A549 (cell line): ENCODE data around the gene AKR1C1. TPM values are rescaled to one million over a fixed set of nuclear protein-coding genes. Genes with fewer than 3 reads are reported as not detected.
A peak's percentile ranks its signal among the peaks of the same experiment; 100 is the strongest.
"Not testable (repeated sequence)": the region's sequence is repeated elsewhere in the genome, so short reads cannot be mapped to it uniquely, and the experiment has no call there.

Experiments used
- ATAC-seq, 2 experiments: fragments of 200-7000 bp in 1 of 2; fragments of >200 bp in 1 of 2; cut with Nextera tagmentation in 1 of 2; cut with Tn5 transposase in 1 of 2; 3 replicates each; pipeline versions ENCODE4 v1.8.0 to v1.9.1; 2018 to 2020; ENCODE audit warnings: mild to moderate bottlenecking in 1 of 2, moderate library complexity in 1 of 2
- CTCF ChIA-PET: fragments of 300-600 bp; sonication (Branson Sonifier 250); formaldehyde crosslinking; extraction: SDS; loops from one replicate; lab custom pipeline; 2021; ENCODE audit warnings: antibody characterized with exemption, inconsistent platforms; lab: Yijun Ruan, JAX
- POLR2A ChIA-PET: fragments of 350-600 bp; formaldehyde crosslinking; extraction: SDS; loops from one replicate; lab custom pipeline; 2021; ENCODE audit warnings: antibody characterized with exemption, inconsistent platforms; lab: Yijun Ruan, JAX
- DNase-seq, 2 experiments: peaks; one replicate each; pipeline versions ENCODE4 v3.0.0 to v3.0.0-alpha.2; 2011 to 2016; ENCODE audit warnings: low read depth in 1 of 2, low spot score in 1 of 2
- FAIRE-seq: peaks from 2 replicates; lab custom pipeline; 2011; peaks lifted over from hg19 to GRCh38; lab: Jason Lieb, UNC
- H3K27ac ChIP-seq, 2 experiments: fragments of >200 bp; sonication (Bioruptor Twin); formaldehyde crosslinking; 3 replicates each; pipeline ENCODE4 v1.5.1; 2016 to 2017
- H3K4me1 ChIP-seq: fragments of >200 bp; sonication (Bioruptor Twin); formaldehyde crosslinking; 3 replicates; pipeline ENCODE4 v1.6.1; 2016
- H3K4me2 ChIP-seq: fragments of >200 bp; sonication (Bioruptor Twin); formaldehyde crosslinking; 3 replicates; pipeline ENCODE4 v1.6.1; 2016
- H3K4me3 ChIP-seq: fragments of >200 bp; sonication (Bioruptor Twin); formaldehyde crosslinking; 3 replicates; pipeline ENCODE4 v1.5.1; 2016
- H3K9me3 ChIP-seq: fragments of >200 bp; sonication (Bioruptor Twin); formaldehyde crosslinking; 3 replicates; pipeline ENCODE4 v1.6.1; 2016
- BCL3 ChIP-seq: fragments of >200 bp; sonication (Bioruptor Twin); formaldehyde crosslinking; IDR thresholded peaks from 3 replicates; pipeline ENCODE4 v1.6.1; 2016
- CEBPB ChIP-seq, 2 experiments: fragments of >200 bp in 1 of 2; sonication (Bioruptor Twin) in 1 of 2; formaldehyde crosslinking in 1 of 2; IDR thresholded peaks; 2 replicates each; pipeline ENCODE4 v1.6.1; 2012 to 2016
- EP300 ChIP-seq, 2 experiments: fragments of >200 bp; sonication (Bioruptor Twin); formaldehyde crosslinking; IDR thresholded peaks; 2 replicates in 1 of 2; 3 replicates in 1 of 2; pipeline ENCODE4 v1.6.1; 2016 to 2017
- FOSL2 ChIP-seq, 2 experiments: fragments of 450-650 bp in 1 of 2; fragments of >200 bp in 1 of 2; sonication (Bioruptor Twin) in 1 of 2; formaldehyde crosslinking; IDR thresholded peaks; 2 replicates each; pipeline versions ENCODE4 v1.5.0 to v1.6.1; 2016 to 2020; ENCODE audit warnings: mild to moderate bottlenecking in 1 of 2, moderate library complexity in 1 of 2
- GATA3 ChIP-seq: IDR thresholded peaks from 2 replicates; pipeline ENCODE4 v1.6.1; 2012; ENCODE audit warnings: borderline replicate concordance
- HOXB13 ChIP-seq: fragments of 250-450 bp; sonication (Bioruptor Pico); IDR thresholded peaks from 2 replicates; pipeline ENCODE4 v1.5.0; 2020; ENCODE audit warnings: low read depth, mild to moderate bottlenecking, moderate library complexity
- JUN ChIP-seq, 2 experiments: fragments of >200 bp; sonication (Bioruptor Twin); formaldehyde crosslinking; IDR thresholded peaks; 2 replicates in 1 of 2; 3 replicates in 1 of 2; pipeline ENCODE4 v1.6.1; 2016 to 2017
- JUNB ChIP-seq: fragments of >200 bp; sonication (Bioruptor Twin); formaldehyde crosslinking; IDR thresholded peaks from 2 replicates; pipeline ENCODE4 v1.6.1; 2016
- MAFK ChIP-seq: fragments of 450-650 bp; IDR thresholded peaks from 2 replicates; pipeline ENCODE4 v1.6.1; 2014; ENCODE audit not compliant: partially characterized antibody
- NFE2L2 ChIP-seq: fragments of 150-350 bp; conservative IDR thresholded peaks from 2 replicates; pipeline ENCODE4 v1.6.1; 2014; ENCODE audit warnings: low read length
- RAD21 ChIP-seq, 2 experiments: fragments of >200 bp in 1 of 2; sonication (Bioruptor Twin) in 1 of 2; formaldehyde crosslinking in 1 of 2; IDR thresholded peaks in 1 of 2; conservative IDR thresholded peaks in 1 of 2; 2 replicates in 1 of 2; 3 replicates in 1 of 2; pipeline ENCODE4 v1.6.1; 2012 to 2018; ENCODE audit warnings: inconsistent platforms in 1 of 2
- SMC3 ChIP-seq: fragments of >200 bp; sonication (Bioruptor Twin); formaldehyde crosslinking; IDR thresholded peaks from 3 replicates; pipeline ENCODE4 v1.6.1; 2018; ENCODE audit warnings: inconsistent platforms
- WGBS: methylation state at CpG from one replicate; pipeline ENCODE4 v1.1.6; 2017; ENCODE audit errors: missing lambda C conversion rate; 5-methylcytosine and 5-hydroxymethylcytosine counted together
- polyA plus RNA-seq, 4 experiments: library from polyadenylated mRNA; depleted of rRNA in 3 of 4; stranded (reverse); fragments of >200 nt; fragmentation: RNase III in 1 of 4; extraction: RNeasy Plus Mini Kit Qiagen cat#74134 plus additional on column Dnase treatment in 1 of 4; gene quantifications; 2 replicates in 3 of 4; 3 replicates in 1 of 4; pipeline ENCODE4 v1.2.3, GENCODE V29; 2011 to 2017
- TF ChIP-seq, protein P1 (sequence below): IDR thresholded peaks from 2 replicates; pipeline ENCODE4 v1.6.1; 2012
- TF ChIP-seq, protein P2 (sequence below): fragments of >200 bp; sonication (Bioruptor Twin); formaldehyde crosslinking; IDR thresholded peaks from 2 replicates; pipeline ENCODE4 v1.6.1; 2016

AKR1C1 gene
- polyA plus RNA-seq, 2 of the 4 experiments (the other 2 are of a cell fraction) = 970 to 1,148 TPM

DNA sequence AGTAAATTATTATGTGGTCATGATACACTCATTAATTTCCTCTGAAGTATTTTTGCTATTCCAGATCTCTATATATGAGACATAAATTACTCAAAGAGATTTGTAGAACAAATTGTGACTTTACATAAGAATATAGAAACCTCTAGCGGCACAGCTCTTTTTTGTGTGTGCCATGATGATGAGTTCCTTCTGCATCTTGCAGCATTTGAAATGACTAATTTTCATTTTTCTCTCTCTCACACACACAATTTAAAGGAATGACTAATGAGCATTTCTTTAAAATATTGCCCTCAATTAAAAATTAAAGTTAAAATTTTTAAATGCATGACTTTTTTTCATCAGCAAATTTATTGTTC lies 40.8 kb downstream of the AKR1C1 start:
- CTCF ChIA-PET = interaction anchor here (1.3 to 1.4 kb wide), 2 partner anchors 14 to 93 kb away, joined by 3 read pairs; no protein-coding TSS in a partner anchor
- not testable (repeated sequence) for DNase-seq, FAIRE-seq
- Histone ChIP-seq H3K27ac (peak overlapping the region; percentile 78 to 87), H3K4me3 (peak overlapping the region; percentile 21; the same call in 1 of the 3 replicates)
- TF ChIP-seq CEBPB (IDR thresholded peaks at IDR 0.05) = peak in 1 of 2 experiments; percentile 0; a peak in 2 of 4 replicates
- TF ChIP-seq, all 56 proteins: peak for 1; not testable (repeated sequence) for 55
- H3K4me2 ChIP-seq = peak overlapping the region; percentile 78
- peak in 1 of 2 experiments; percentile 2; a peak in 1 of 6 replicates for ATAC-seq
- POLR2A ChIA-PET = interaction anchor here (0.6 to 1.8 kb wide), 4 partner anchors 20 to 91 kb away, joined by 3 to 11 read pairs (median 3); partner anchors contain the start of gene AKR1C1
- H3K4me1 ChIP-seq = peaks cover 42% of the 10 kb centered on the region
- 0% methylated on average over 1 of the region's 1 CpG for WGBS
- not testable (repeated sequence) for H3K9me3 ChIP-seq

- ATAC-seq, FAIRE-seq, POLR2A ChIA-PET, H3K9me3 ChIP-seq, DNase-seq: not testable (repeated sequence)
- Histone ChIP-seq H3K4me1 (peaks cover 44% of the 10 kb centered on the region), H3K4me2 (peak overlapping the region; percentile 78), H3K27ac (peak overlapping the region; percentile 78 to 87), H3K4me3 (peak overlapping the region; percentile 21; the same call in 1 of the 3 replicates)
- CTCF ChIA-PET = interaction anchor here (0.6 to 1.3 kb wide), 2 partner anchors 92 to 155 kb away, joined by 3 read pairs; no protein-coding TSS in a partner anchor
These were observed 41.3 kb downstream of the AKR1C1 start for GRCh38 chr10:5004501-5004900.

DNA sequence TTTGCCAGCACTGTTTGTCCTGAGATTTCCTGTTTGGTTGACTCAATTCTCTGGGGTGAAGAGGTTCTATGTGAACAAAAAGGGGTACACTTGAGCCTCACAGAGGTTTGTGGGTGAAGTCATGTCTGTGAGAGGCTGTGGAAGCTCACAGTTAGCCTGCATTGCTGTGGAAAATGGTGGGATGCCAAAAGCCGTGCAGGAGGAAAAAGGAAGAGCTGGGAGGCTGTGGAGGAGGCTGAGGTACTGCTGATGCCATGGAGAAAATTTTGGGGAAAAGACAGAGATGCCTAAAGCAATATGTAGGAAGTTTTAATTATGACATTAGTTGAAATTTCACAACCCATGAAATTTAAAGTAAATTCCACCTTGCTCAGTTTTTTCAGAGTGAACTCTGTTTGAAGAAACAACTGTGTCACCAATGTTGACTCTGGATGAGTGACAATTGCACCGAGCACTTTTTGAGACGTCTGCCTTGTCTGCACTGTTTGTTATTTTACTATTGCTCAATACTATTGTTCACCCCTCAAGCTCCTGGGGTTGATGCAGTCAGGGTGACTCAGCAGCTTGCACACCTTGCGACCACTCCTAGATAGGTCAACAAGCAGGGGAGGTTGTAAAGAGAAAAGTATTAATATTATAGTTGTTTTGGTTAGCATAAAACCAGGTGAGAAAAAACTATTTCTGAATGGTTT lies 45.8 kb downstream of the AKR1C1 start:
- H3K9me3 ChIP-seq, H3K4me3 ChIP-seq, FAIRE-seq, POLR2A ChIA-PET: not testable (repeated sequence)
- peaks cover 79% of the 10 kb centered on the region for H3K4me1 ChIP-seq
- DNase-seq (peak; percentile 46 to 97), ATAC-seq (peak; percentile 85)
- TF ChIP-seq FOSL2 (IDR thresholded peaks at IDR 0.05) (peak; percentile 79; the same call in 1 of the 2 replicates), FOSL2 (CRISPR knock-in tag; IDR thresholded peaks at IDR 0.05) (peak; percentile 48; the same call in 1 of the 2 replicates), SMC3 (peak; percentile 38; the same call in 2 of the 3 replicates), EP300 (IDR thresholded peaks at IDR 0.05) (peak; percentile 97), MAFK (peak; percentile 83), GATA3 (peak; percentile 93), JUN (IDR thresholded peaks at IDR 0.05) (peak; percentile 95 to 96), NFE2L2 (peak; percentile 94), BCL3 (peak; percentile 78; the same call in 2 of the 3 replicates), RAD21 (conservative IDR thresholded peaks at IDR 0.05 in 1 of 2, IDR thresholded peaks at IDR 0.05 in 1 of 2) (peak; percentile 14 to 51; a peak in 1 of 5 replicates), HOXB13 (CRISPR knock-in tag) (0 out of 2 replicates have a peak, but pooled peaks have one; percentile 50), CEBPB (IDR thresholded peaks at IDR 0.05) (peak; percentile 97 to 99), JUNB (peak; percentile 87)
- TF ChIP-seq, protein P1, sequence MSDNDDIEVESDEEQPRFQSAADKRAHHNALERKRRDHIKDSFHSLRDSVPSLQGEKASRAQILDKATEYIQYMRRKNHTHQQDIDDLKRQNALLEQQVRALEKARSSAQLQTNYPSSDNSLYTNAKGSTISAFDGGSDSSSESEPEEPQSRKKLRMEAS = peak; percentile 76
- TF ChIP-seq, protein P2, sequence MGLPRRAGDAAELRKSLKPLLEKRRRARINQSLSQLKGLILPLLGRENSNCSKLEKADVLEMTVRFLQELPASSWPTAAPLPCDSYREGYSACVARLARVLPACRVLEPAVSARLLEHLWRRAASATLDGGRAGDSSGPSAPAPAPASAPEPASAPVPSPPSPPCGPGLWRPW = peak; percentile 93
- CTCF ChIA-PET = interaction anchor here (1.6 kb wide), 1 partner anchor 159 kb away, joined by 4 read pairs; no protein-coding TSS in a partner anchor
- peak overlapping the region; percentile 98 to 99 for H3K27ac ChIP-seq
- WGBS = 1% methylated on average over 4 of the region's 4 CpGs
- peak overlapping the region; percentile 71 for H3K4me2 ChIP-seq

- POLR2A ChIA-PET, H3K9me3 ChIP-seq, FAIRE-seq, DNase-seq, H3K4me3 ChIP-seq: not testable (repeated sequence)
- whole genome bisulfite sequencing = 66% methylated on average over 6 of the region's 7 CpGs
- ATAC-seq = peak in 1 of 2 experiments; percentile 13; a peak in 3 of 6 replicates
- peak overlapping the region; percentile 87 to 92 for H3K27ac ChIP-seq
- CTCF ChIA-PET = interaction anchor here (0.9 to 1.0 kb wide), 2 partner anchors 9 to 161 kb away, joined by 3 read pairs; no protein-coding TSS in a partner anchor
- H3K4me1 ChIP-seq = peaks cover 78% of the 10 kb centered on the region
- H3K4me2 ChIP-seq = peak overlapping the region; percentile 45
These were observed 46.8 kb downstream of the AKR1C1 start for GRCh38 chr10:5010043-5010442.

GRCh38 chr10:5011392-5011791 lies 48.2 kb downstream of the AKR1C1 start:
- FAIRE-seq, H3K9me3 ChIP-seq, CTCF ChIA-PET, ATAC-seq, H3K4me3 ChIP-seq, DNase-seq, POLR2A ChIA-PET: not testable (repeated sequence)
- Histone ChIP-seq H3K27ac (peak overlapping the region; percentile 87 to 92), H3K4me2 (peak overlapping the region; percentile 45), H3K4me1 (peaks cover 68% of the 10 kb centered on the region)
- WGBS = 78% methylated on average over 2 of the region's 2 CpGs
